A673 (cell line): ENCODE measurements around the gene FKBP1A. TPM values are rescaled to one million over a fixed set of nuclear protein-coding genes. Genes with fewer than 3 reads are reported as not detected.

Source experiments
- BruUV-seq: library from RNA; stranded (reverse); fragments of 400-500 nt; replicated peaks from 2 replicates; lab custom pipeline; 2021; lab: Mats Ljungman, UMichigan
- CTCF ChIA-PET: fragments of 300-600 bp; sonication (Branson Sonifier 250); formaldehyde crosslinking; loops from one replicate; lab custom pipeline; 2022; ENCODE audit warnings: antibody characterized with exemption; lab: Charles Lee
- POLR2A ChIA-PET: fragments of 300-600 bp; sonication (Branson Sonifier 250); formaldehyde crosslinking; loops from one replicate; lab custom pipeline; 2022; ENCODE audit warnings: antibody characterized with exemption; ENCODE audit not compliant: low non-redundant PET; lab: Charles Lee
- DNase-seq: peaks from one replicate; pipeline ENCODE4 v3.0.0-alpha.2; 2015; ENCODE audit warnings: low spot score
- H3K27ac ChIP-seq: fragments of 200-600 bp; sonication (generic); 2 replicates; pipeline ENCODE4 v1.5.1; 2016; ENCODE audit warnings: mixed run types, low read depth, mild to moderate bottlenecking, mixed read lengths, antibody characterized with exemption, low read length; ENCODE audit not compliant: poor library complexity, severe bottlenecking
- H3K27me3 ChIP-seq: fragments of 200-600 bp; sonication (generic); replicated peaks from 2 replicates; pipeline ENCODE4 v1.6.1; 2017; ENCODE audit warnings: mixed run types, low read depth, mild to moderate bottlenecking, mixed read lengths, antibody characterized with exemption, low read length; ENCODE audit not compliant: insufficient read depth, poor library complexity
- H3K36me3 ChIP-seq: fragments of 200-600 bp; sonication (generic); 2 replicates; pipeline ENCODE4 v1.6.1; 2016; ENCODE audit warnings: mixed run types, mild to moderate bottlenecking, mixed read lengths, antibody characterized with exemption, low read length; ENCODE audit not compliant: insufficient read depth, poor library complexity, severe bottlenecking
- H3K4me1 ChIP-seq: fragments of 200-600 bp; sonication (generic); 2 replicates; pipeline ENCODE4 v1.6.1; 2017; ENCODE audit warnings: mixed run types, mild to moderate bottlenecking, mixed read lengths, antibody characterized with exemption, low read length; ENCODE audit not compliant: insufficient read depth, poor library complexity, severe bottlenecking
- H3K4me3 ChIP-seq: fragments of 200-600 bp; sonication (generic); 2 replicates; pipeline ENCODE4 v1.5.1; 2016; ENCODE audit warnings: low read depth, mixed run types, mild to moderate bottlenecking, mixed read lengths, low read length; ENCODE audit not compliant: poor library complexity, severe bottlenecking
- H3K9me3 ChIP-seq: fragments of 200-600 bp; sonication (generic); 2 replicates; pipeline ENCODE4 v1.6.1; 2016; ENCODE audit warnings: mixed run types, low read depth, mild to moderate bottlenecking, mixed read lengths, antibody characterized with exemption, low read length; ENCODE audit not compliant: poor library complexity, severe bottlenecking
- CTCF ChIP-seq: fragments of 300-800, 200-600 bp; sonication (generic); conservative IDR thresholded peaks from 2 replicates; pipeline ENCODE4 v1.5.1; 2017; ENCODE audit warnings: low read depth, mild to moderate bottlenecking, antibody characterized with exemption, low read length, moderate library complexity, mixed read lengths
- EZH2 ChIP-seq: fragments of 200-600 bp; sonication (generic); IDR thresholded peaks from 2 replicates; pipeline ENCODE4 v1.6.1; 2017; ENCODE audit warnings: borderline replicate concordance, low read depth, mild to moderate bottlenecking, mixed read lengths, antibody characterized with exemption, low read length; ENCODE audit not compliant: poor library complexity, severe bottlenecking
- intact Hi-C: fragments of 100-400 bp; cut with micrococcal nuclease; formaldehyde crosslinking; loops from one replicate; pipeline ENCODE4 v1.10.0; 2022; ENCODE audit not compliant: unreplicated experiment
- total RNA-seq: library from RNA; stranded (reverse); gene quantifications from 2 replicates; pipeline ENCODE4 v1.2.3, GENCODE V29; 2021

FKBP1A gene
- total RNA-seq, 1 experiment from 2014 or later, result 264 TPM

GRCh38 chr20:1360094-1360846 lies 32.6 kb downstream of the FKBP1A start:
- no peak for TF ChIP-seq CTCF
- TF ChIP-seq EZH2, result no peak
- ChIA-PET CTCF (no interaction called here), POLR2A (no interaction called here)
- Histone ChIP-seq H3K27me3 (no peaks in the 10 kb centered on the region), H3K4me3 (no peak overlapping the region), H3K9me3 (no peaks in the 10 kb centered on the region), H3K36me3 (peaks cover 17% of the 10 kb centered on the region), H3K27ac (no peak overlapping the region), H3K4me1 (no peaks in the 10 kb centered on the region)
- BruUV-seq, result no TSS peak
- DNase-seq, result no peak
- intact Hi-C loops, result no loop called here

- TF ChIP-seq EZH2 (no peak), CTCF (no peak)
- Histone ChIP-seq H3K27ac (no peak overlapping the region), H3K27me3 (no peaks in the 10 kb centered on the region), H3K36me3 (peaks cover 34% of the 10 kb centered on the region), H3K9me3 (peaks cover 8% of the 10 kb centered on the region), H3K4me3 (no peak overlapping the region), H3K4me1 (no peaks in the 10 kb centered on the region)
- POLR2A ChIA-PET, result no interaction called here
- no peak for DNase-seq
- intact Hi-C loops, result no loop called here
- CTCF ChIA-PET, result no interaction called here
- BruUV-seq, result no TSS peak
Measured at GRCh38 chr20:1357921-1358671, 34.8 kb downstream of the FKBP1A start.

GRCh38 chr20:1353956-1354355 lies 38.9 kb downstream of the FKBP1A start:
- peaks cover 22% of the 10 kb centered on the region for H3K9me3 ChIP-seq
- TF ChIP-seq CTCF (no peak), EZH2 (no peak)
- H3K27ac ChIP-seq, result no peak overlapping the region
- no peaks in the 10 kb centered on the region for H3K4me1 ChIP-seq
- no TSS peak for BruUV-seq
- ChIA-PET CTCF (no interaction called here), POLR2A (interaction anchor here (0.5 kb wide), 1 partner anchor 43 kb away, joined by 3 read pairs; no protein-coding TSS in a partner anchor)
- intact Hi-C loops, result no loop called here
- H3K36me3 ChIP-seq, result peaks cover 23% of the 10 kb centered on the region
- no peaks in the 10 kb centered on the region for H3K27me3 ChIP-seq
- no peak for DNase-seq
- no peak overlapping the region for H3K4me3 ChIP-seq
